Measurements from ENCODE around the gene KRTAP12-1. TPM values are rescaled to one million over a fixed set of nuclear protein-coding genes. Genes with fewer than 3 reads are reported as not detected.
"Not testable (repeated sequence)": the region's sequence is repeated elsewhere in the genome, so short reads cannot be mapped to it uniquely, and the experiment has no call there.

Gene KRTAP12-1
- total RNA-seq, 2 experiments from 2014 or later, result not detected

DNA sequence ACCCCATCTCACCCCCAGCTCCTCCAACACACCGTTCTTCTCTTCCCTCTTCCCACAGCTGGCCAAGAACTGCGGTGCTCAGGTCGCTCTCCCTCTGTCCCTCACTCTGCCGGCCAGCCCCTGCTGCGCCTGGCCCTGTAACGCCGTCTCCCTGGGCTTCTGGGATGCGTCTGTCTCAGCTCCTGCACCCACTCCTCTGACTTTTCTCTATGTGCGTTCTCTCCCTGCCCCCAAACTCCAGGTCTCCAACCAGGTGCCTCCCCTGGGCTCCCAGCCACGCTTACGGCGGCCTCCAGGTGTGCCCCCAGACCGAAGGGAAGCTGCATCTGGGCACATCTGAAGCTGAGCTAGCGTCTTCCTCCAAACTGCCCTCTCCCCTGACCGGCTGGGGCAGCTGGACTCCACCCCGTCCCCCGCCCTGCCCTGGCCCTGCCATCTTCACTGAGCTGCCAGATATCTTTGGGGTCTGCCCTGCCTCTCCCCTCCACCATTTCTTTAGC, 17.6 kb upstream of the KRTAP12-1 start:
- Mint-ChIP-seq H3K36me3 (ENCODE audit: low read depth) (no peaks in the 10 kb centered on the region), H3K4me1 (no peaks in the 10 kb centered on the region), H3K27ac (no peak overlapping the region), H3K27me3 (peaks cover 62% of the 10 kb centered on the region), H3K9me3 (no peaks in the 10 kb centered on the region), H3K4me3 (no peak overlapping the region)
- ChIA-PET POLR2A (interaction anchor here (1.1 kb wide), 1 partner anchor 14 kb away, joined by 3 read pairs; no protein-coding TSS in a partner anchor), CTCF (no interaction called here)
- DNase-seq, result no peak

DNA sequence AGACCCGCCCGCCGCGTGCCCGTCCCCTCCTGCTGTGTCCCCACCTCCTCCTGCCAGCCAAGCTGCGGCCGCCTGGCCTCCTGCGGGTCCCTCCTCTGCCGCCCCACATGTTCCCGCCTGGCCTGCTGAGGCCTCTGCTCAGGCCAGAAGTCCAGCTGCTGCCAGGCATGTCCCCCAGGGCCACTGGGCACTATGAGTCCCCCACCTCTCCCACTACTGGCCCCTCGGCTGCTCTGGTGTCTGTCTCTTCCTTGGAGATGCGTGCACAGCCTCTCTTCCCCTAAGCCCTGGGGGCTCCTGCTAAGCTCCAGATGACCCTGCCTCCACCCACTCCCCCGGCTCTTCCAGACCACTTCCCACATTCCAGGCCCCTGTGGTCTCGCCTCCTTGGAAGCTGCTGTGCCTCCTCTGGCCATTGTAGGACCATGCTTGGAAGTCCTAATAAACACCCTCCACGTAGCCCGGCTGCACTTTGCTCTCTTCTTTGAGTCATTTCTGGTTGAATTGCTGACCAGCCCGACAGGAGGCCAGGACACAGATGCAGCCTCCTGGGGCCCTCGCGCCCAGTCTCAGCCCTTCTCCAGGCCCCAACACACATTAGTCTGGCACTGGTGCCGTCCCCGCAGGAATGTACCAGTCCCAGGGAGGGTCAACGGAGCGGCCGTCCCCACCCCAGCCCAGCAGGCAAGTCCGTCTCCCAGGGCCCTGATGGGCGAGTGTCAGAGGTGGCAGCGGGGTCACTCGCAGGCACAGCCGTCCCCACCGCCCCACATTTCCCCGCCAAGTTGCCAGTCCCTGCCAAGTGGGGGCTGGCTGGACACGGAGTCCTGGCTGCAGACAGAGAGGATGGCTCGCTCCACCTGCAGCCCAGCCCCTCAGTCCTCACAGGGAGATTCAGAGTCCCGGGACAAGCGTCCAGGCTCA, 16.1 kb upstream of the KRTAP12-1 start:
- Mint-ChIP-seq H3K4me1 (peaks cover 2% of the 10 kb centered on the region), H3K9me3 (peaks cover 4% of the 10 kb centered on the region), H3K27ac (no peak overlapping the region), H3K27me3 (peaks cover 64% of the 10 kb centered on the region), H3K4me3 (no peak overlapping the region), H3K36me3 (ENCODE audit: low read depth) (peaks cover 4% of the 10 kb centered on the region)
- POLR2A ChIA-PET, result interaction anchor here (1.1 kb wide), 1 partner anchor 15 kb away, joined by 3 read pairs; no protein-coding TSS in a partner anchor
- DNase-seq, result no peak
- CTCF ChIA-PET, result no interaction called here

DNA sequence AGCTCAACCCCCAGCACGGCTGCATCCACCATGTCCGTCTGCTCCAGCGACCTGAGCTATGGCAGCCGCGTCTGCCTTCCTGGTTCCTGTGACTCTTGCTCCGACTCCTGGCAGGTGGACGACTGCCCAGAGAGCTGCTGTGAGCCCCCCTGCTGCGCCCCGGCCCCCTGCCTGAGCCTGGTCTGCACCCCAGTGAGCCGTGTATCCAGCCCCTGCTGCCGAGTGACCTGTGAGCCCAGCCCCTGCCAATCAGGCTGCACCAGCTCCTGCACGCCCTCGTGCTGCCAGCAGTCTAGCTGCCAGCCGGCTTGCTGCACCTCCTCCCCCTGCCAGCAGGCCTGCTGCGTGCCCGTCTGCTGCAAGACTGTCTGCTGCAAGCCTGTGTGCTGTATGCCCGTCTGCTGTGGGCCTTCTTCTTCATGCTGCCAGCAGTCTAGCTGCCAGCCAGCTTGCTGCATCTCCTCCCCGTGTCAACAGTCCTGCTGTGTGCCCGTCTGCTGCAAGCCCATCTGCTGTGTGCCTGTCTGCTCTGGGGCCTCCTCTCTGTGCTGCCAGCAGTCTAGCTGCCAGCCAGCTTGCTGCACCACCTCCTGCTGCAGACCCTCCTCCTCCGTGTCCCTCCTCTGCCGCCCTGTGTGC, 15.3 kb upstream of the KRTAP12-1 start, which contains the start of gene KRTAP10-12:
KRTAP10-12 (plus strand) TSS at position 1 of the 639 bp plus-strand sequence; CDS start at position 31, 30 bp downstream.
- POLR2A ChIA-PET; CTCF ChIA-PET; H3K36me3 Mint-ChIP-seq (ENCODE audit: low read depth); H3K4me1 Mint-ChIP-seq; H3K4me3 Mint-ChIP-seq; H3K27ac Mint-ChIP-seq; H3K9me3 Mint-ChIP-seq; DNase-seq: not testable (repeated sequence)
- peaks cover 61% of the 10 kb centered on the region for H3K27me3 Mint-ChIP-seq

DNA sequence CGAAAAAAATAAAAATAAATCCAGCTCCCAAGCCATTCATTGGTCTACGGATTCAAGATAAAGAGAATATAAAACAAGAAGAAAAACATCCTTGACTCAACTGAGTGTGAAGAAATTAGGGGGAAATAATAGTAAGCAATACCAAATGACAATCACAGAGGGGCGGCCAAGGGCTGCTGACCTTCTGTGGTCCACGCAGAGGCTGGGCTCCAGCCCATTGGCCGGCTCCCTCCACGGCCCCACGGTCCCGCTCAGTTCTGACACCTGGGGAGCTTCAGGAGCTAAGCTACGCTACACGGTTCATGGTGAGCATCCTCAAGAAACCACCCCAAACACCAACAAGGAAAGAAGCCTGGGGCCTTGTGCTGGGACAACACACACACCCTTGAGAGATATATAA, 14.6 kb upstream of the KRTAP12-1 start:
- peaks cover 2% of the 10 kb centered on the region for H3K4me1 Mint-ChIP-seq
- H3K9me3 Mint-ChIP-seq, result peaks cover 7% of the 10 kb centered on the region
- no peak overlapping the region for H3K27ac Mint-ChIP-seq
- no peak overlapping the region for H3K4me3 Mint-ChIP-seq
- CTCF ChIA-PET, result no interaction called here
- peaks cover 4% of the 10 kb centered on the region for H3K36me3 Mint-ChIP-seq (ENCODE audit: low read depth)
- POLR2A ChIA-PET, result no interaction called here
- DNase-seq, result no peak
- H3K27me3 Mint-ChIP-seq, result peaks cover 63% of the 10 kb centered on the region

DNA sequence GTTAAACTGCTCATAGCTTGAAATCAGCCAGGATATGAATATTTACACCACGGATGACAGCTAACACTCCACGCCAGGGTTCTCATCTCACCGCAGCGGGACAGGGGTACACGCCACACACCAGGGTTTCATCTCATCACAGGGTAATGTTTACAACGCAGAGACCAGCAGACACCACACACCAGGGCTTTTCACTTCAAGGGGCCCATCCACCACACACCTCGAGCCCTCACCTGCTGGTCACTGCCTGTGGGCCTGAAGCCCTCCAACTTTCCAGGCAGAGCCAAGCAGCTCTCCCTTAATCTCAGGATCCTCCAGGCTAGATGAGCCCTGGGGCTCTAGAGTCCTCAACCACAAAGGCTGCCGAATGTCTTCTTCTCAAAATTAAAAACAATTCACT, 13.7 kb upstream of the KRTAP12-1 start:
- Mint-ChIP-seq H3K27ac (no peak overlapping the region), H3K9me3 (peaks cover 7% of the 10 kb centered on the region), H3K36me3 (ENCODE audit: low read depth) (peaks cover 4% of the 10 kb centered on the region), H3K27me3 (peaks cover 64% of the 10 kb centered on the region), H3K4me3 (no peak overlapping the region), H3K4me1 (peaks cover 2% of the 10 kb centered on the region)
- ChIA-PET CTCF (no interaction called here), POLR2A (no interaction called here)
- DNase-seq, result no peak

DNA sequence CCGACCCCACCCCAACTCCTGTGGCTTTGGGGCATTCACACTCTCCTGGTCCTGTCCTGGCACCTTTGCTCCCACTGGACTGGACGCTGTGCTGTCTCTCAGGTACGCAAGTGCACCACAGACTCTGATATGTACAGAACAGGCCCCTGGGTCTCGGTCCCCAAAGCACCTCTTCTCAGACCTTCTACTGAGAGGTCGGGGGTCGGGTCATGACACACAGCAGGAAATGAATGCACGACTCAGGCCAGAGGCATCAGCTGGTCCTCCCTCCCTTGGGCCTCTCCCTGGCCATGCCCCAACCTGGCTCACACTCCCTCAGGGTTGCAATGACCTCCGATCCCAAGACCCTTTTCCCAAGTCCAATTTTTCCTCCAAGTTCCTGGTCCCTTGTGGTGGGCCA, 13.2 kb upstream of the KRTAP12-1 start:
- Mint-ChIP-seq H3K27me3 (peaks cover 66% of the 10 kb centered on the region), H3K4me1 (peaks cover 2% of the 10 kb centered on the region), H3K27ac (no peak overlapping the region), H3K4me3 (no peak overlapping the region), H3K36me3 (ENCODE audit: low read depth) (peaks cover 4% of the 10 kb centered on the region), H3K9me3 (peaks cover 7% of the 10 kb centered on the region)
- CTCF ChIA-PET, result no interaction called here
- DNase-seq, result no peak
- POLR2A ChIA-PET, result no interaction called here

DNA sequence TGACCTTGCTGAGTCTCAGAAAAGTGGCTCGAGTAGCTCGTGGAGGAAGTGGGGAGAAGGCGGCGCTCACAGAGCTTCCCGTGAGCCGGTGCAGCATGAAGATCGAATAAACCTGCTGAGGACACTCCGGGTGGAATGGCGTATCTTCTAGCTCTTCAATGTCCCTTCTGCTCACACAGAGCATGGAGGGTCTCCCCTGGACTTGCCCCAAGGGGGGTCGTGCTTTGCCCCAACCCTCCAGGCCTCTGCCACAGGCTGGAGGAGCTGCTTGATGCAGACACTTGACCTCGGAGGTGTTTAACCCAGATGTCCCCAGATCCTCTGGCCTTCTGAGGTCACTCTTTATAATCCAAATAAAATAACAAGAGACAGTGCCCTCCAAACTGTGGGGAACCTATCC, 12.8 kb upstream of the KRTAP12-1 start:
- Mint-ChIP-seq H3K27me3 (peaks cover 66% of the 10 kb centered on the region), H3K27ac (no peak overlapping the region), H3K9me3 (peaks cover 7% of the 10 kb centered on the region), H3K4me3 (no peak overlapping the region), H3K36me3 (ENCODE audit: low read depth) (peaks cover 4% of the 10 kb centered on the region), H3K4me1 (peaks cover 2% of the 10 kb centered on the region)
- ChIA-PET POLR2A (no interaction called here), CTCF (no interaction called here)
- DNase-seq, result no peak

DNA sequence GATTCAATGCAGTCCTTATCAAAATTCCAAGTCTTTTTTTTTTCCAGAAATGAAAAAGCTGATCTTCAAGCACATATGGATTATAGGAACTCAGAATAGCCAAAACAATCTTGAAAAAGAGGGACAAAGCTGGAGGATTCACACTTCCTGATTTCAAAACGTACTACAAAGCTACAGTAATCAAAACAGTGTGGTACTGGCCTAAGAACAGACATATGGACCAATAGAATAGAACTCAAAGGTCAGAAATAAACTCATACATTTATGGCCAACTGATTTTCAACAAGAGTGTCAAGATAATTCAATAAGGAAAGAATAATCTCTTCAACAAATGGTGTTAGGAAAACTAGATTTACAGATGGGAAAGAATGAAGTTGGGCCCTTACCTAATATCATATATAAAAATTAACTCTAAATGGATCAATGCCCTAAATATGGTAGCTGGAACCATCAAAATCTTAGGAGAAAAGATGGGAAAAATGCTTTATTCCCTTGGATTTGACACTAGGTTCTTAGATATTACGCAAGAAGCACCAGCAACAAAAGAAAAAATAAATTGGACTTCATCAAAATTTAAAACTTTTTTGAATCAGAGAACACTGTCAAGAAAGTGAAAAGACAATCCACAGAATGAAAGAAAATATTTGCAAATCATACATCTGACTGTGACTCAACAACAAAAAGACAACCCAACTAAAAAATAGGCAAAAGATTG, 11.0 kb upstream of the KRTAP12-1 start:
- Mint-ChIP-seq H3K9me3 (peaks cover 7% of the 10 kb centered on the region), H3K36me3 (ENCODE audit: low read depth) (peaks cover 4% of the 10 kb centered on the region), H3K27ac (no peak overlapping the region), H3K4me3 (no peak overlapping the region), H3K27me3 (peaks cover 53% of the 10 kb centered on the region), H3K4me1 (peaks cover 2% of the 10 kb centered on the region)
- CTCF ChIA-PET, result no interaction called here
- no peak for DNase-seq
- POLR2A ChIA-PET, result no interaction called here

DNA sequence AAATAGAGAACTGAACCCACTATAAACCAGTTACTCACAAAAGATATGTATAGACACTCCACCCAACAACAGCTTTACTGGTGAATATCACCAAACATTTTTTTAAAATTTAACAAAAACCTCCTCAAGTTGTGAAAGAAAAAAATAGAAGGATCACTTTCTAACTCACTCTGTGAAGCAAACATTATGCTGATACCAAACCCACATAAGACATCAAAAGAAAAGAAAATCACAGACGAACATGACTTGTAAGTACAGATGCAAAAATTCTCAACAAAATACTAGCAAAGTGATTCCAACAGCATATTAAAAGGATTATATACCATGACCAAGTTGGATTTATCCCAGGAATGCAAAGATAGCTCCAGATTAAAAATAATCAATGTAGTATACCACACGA, 9.7 kb upstream of the KRTAP12-1 start:
- peaks cover 4% of the 10 kb centered on the region for H3K36me3 Mint-ChIP-seq (ENCODE audit: low read depth)
- CTCF ChIA-PET, result no interaction called here
- peaks cover 7% of the 10 kb centered on the region for H3K9me3 Mint-ChIP-seq
- POLR2A ChIA-PET, result no interaction called here
- no peak overlapping the region for H3K4me3 Mint-ChIP-seq
- H3K27me3 Mint-ChIP-seq, result peaks cover 48% of the 10 kb centered on the region
- H3K4me1 Mint-ChIP-seq, result peaks cover 4% of the 10 kb centered on the region
- no peak for DNase-seq
- no peak overlapping the region for H3K27ac Mint-ChIP-seq

DNA sequence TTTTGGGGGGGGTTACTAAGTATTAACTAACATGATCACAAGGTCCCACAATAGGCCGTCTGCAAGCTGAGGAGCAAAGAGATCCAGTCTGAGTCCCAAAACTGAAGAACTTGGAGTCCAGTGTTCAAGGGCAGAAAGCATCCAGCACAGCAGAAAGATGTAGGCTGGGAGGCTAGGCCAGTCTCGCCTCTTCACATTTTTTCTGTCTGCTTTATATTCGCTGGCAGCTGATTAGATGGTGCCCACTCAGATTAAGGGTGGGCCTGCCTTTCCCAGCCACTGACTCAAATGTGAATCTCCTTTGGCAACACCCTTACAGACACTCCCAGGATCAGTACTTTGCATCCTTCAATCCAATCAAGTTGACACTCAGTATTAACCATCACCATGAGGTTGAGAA, 7.8 kb upstream of the KRTAP12-1 start:
- DNase-seq; POLR2A ChIA-PET; H3K9me3 Mint-ChIP-seq; H3K36me3 Mint-ChIP-seq (ENCODE audit: low read depth); H3K4me3 Mint-ChIP-seq; CTCF ChIA-PET; H3K27ac Mint-ChIP-seq: not testable (repeated sequence)
- peaks cover 12% of the 10 kb centered on the region for H3K4me1 Mint-ChIP-seq
- H3K27me3 Mint-ChIP-seq, result peaks cover 35% of the 10 kb centered on the region

DNA sequence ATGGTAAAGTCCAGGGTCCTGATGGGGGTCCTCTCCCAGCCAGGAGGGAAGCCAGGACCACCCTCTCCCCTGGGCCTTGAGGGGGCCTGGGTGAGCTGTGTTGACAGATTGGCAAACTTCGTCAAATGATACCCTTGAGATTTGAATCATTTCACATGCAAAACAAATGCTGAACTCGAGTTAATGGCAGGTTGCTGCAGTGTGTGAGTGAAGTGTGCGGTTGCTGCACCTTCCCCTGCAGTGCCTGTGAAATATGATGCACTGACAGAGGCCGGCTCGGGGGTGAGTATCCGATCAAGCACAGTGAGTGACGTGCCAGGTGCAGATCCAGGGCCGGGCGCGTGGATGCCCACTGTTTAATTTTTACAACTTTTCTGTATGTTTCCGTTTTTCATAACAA, 5.7 kb upstream of the KRTAP12-1 start:
- ChIA-PET POLR2A (no interaction called here), CTCF (no interaction called here)
- peaks cover 10% of the 10 kb centered on the region for H3K4me1 Mint-ChIP-seq
- no peak overlapping the region for H3K27ac Mint-ChIP-seq
- peaks cover 3% of the 10 kb centered on the region for H3K9me3 Mint-ChIP-seq
- H3K36me3 Mint-ChIP-seq (ENCODE audit: low read depth), result no peaks in the 10 kb centered on the region
- no peak for DNase-seq
- H3K4me3 Mint-ChIP-seq, result no peak overlapping the region
- peaks cover 29% of the 10 kb centered on the region for H3K27me3 Mint-ChIP-seq

DNA sequence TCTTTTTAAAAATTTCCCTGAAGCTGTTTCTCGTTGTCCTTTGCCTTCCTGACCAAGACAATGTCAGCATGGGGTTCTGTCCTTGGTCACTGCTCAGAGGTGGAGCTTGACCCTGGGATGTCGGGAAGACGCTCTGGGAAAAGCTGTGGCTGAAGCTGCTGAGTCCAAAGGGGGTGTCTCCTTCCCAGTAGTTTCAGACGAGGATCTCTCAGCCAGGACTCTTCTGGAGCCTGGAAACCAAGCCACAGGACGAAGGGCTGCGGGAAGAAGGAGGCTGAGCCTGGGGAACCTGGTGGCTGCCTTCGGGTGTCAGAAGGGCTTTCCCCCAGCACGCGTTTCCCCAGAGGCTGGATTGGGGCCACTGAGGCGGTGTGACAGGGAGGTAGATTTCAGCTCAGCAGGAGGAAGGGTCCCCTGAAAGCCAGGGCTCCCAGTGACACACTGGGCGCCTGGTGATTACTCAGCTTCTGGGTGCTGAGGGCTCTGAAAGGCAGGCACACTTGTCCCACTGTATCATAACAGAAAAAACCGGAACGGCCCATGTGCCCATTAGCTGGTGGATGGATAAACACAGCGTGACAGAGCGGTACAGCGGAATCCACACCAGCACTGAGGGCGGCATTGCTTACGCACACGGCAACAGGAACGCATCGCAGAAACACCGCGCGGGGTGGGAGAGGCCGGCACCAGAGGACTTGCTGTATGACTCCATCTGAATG, 5.0 kb upstream of the KRTAP12-1 start:
- CTCF ChIA-PET, result no interaction called here
- Mint-ChIP-seq H3K27me3 (peaks cover 25% of the 10 kb centered on the region), H3K4me1 (peaks cover 10% of the 10 kb centered on the region), H3K9me3 (no peaks in the 10 kb centered on the region), H3K4me3 (no peak overlapping the region), H3K36me3 (ENCODE audit: low read depth) (no peaks in the 10 kb centered on the region), H3K27ac (no peak overlapping the region)
- POLR2A ChIA-PET, result no interaction called here
- DNase-seq, result no peak
